RWPE1 (cell line): ENCODE data around the gene SLC12A7.
A peak's percentile ranks its signal among the peaks of the same experiment; 100 is the strongest.

ENCODE experiments used
- CTCF ChIA-PET: fragments of 350-600 bp; sonication (Branson Sonifier 250); formaldehyde crosslinking; extraction: SDS; loops from one replicate; lab custom pipeline; 2021; lab: Yijun Ruan, JAX
- POLR2A ChIA-PET: fragments of 400-600 bp; formaldehyde crosslinking; extraction: SDS; loops from one replicate; lab custom pipeline; 2020; ENCODE audit warnings: antibody characterized with exemption; ENCODE audit not compliant: low non-redundant PET; lab: Yijun Ruan, JAX
- DNase-seq: peaks from one replicate; pipeline ENCODE4 v3.0.0; 2012; ENCODE audit warnings: low spot score
- H3K27ac ChIP-seq: fragments of 450-650 bp; 2 replicates; pipeline ENCODE4 v1.5.1; 2017
- TF ChIP-seq, protein P1 (sequence below): fragments of 450-650 bp; conservative IDR thresholded peaks from 2 replicates; pipeline ENCODE4 v1.5.1; 2017; ENCODE audit warnings: low read depth, mild to moderate bottlenecking

Gene SLC12A7

DNA sequence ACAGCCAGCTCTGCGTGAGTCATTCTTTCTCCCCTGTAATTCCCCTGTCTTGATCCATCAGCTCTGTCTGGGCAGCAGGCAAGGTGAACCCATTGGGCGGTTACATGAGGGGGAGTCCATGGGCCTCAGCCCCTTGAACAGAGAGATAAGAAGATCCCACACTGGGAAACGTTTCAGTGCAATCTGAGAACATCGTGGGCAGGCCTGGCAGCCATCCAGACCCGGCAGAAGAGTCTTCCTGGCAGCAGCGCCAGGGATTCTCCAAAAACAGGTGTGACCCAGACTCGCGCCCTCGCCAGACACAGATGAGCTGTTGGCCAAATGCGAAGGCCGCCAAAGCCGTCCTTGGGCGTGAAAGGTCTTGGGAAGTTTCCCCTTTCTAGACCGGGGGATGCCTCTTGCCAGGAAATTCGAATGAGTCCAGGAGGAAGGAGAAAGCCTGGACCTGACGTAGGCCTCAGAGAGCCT lies 6.4 kb upstream of the SLC12A7 start:
- DNase-seq = peak; percentile 50
- ChIA-PET CTCF (interaction anchor here (1.5 kb wide), 1 partner anchor 55 kb away, joined by 3 read pairs; no protein-coding TSS in a partner anchor), POLR2A (no interaction called here)
- TF ChIP-seq, protein P1, sequence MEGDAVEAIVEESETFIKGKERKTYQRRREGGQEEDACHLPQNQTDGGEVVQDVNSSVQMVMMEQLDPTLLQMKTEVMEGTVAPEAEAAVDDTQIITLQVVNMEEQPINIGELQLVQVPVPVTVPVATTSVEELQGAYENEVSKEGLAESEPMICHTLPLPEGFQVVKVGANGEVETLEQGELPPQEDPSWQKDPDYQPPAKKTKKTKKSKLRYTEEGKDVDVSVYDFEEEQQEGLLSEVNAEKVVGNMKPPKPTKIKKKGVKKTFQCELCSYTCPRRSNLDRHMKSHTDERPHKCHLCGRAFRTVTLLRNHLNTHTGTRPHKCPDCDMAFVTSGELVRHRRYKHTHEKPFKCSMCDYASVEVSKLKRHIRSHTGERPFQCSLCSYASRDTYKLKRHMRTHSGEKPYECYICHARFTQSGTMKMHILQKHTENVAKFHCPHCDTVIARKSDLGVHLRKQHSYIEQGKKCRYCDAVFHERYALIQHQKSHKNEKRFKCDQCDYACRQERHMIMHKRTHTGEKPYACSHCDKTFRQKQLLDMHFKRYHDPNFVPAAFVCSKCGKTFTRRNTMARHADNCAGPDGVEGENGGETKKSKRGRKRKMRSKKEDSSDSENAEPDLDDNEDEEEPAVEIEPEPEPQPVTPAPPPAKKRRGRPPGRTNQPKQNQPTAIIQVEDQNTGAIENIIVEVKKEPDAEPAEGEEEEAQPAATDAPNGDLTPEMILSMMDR = no peak
- peak overlapping the region; percentile 93 for H3K27ac ChIP-seq

DNA sequence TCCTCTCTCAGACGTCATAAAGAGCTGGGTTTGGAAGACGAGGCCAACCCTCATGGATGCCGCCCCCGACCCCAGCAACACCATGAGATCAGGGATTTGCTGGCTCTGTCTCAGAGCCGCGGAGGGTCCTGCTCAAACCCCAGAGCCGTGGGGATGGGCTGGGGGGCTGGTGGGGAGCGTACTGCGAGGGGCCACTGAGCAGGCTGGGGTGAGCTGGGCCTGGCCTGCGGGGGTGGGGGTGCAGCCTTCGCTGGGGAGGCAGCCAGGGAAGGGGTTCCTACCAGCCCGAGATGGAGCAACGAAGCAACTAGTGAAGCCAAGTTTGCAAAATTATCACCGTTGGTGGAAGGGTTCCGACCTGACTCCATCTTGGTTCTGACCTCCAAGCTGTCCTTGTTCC lies 5.1 kb upstream of the SLC12A7 start:
- ChIA-PET CTCF (interaction anchor here (1.5 kb wide), 1 partner anchor 57 kb away, joined by 3 read pairs; no protein-coding TSS in a partner anchor), POLR2A (interaction anchor here (0.7 kb wide), 1 partner anchor 10 kb away, joined by 3 read pairs; no protein-coding TSS in a partner anchor)
- H3K27ac ChIP-seq = peak overlapping the region; percentile 93
- no peak for DNase-seq
- TF ChIP-seq, protein P1 = no peak

DNA sequence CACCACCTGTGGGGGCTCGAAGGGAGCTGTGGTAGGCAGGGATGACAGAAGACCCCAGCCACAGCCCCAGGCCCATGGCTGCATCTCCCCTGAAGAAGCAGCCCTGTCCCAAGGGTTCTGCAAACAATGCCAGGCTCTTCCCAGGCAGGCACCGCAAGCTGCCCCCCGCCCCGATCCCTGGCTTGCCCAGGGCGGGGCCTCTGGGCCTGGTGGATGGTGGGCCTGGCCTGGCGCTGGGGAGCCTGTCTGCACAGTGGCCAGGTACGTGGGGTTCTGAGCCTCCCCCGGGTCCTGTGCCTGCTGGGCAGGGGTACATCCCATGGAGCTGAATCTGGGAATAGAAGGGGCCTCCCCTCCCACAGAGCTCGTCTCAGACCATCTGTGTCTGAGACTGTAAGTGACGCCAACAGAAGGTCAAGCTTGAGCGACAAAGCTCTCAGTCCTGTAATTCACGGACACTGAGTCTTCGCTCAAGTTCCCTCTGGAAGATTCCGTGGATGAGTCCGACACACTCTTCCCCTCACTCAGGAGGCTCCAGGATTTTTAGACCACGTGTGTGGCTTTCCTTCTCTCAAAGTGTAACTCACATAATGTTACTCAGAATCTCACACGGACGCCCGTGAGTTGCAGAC lies 4.4 kb upstream of the SLC12A7 start:
- ChIA-PET POLR2A (interaction anchor here (0.7 kb wide), 1 partner anchor 9 kb away, joined by 3 read pairs; no protein-coding TSS in a partner anchor), CTCF (interaction anchor here (0.6 kb wide), 2 partner anchors 58 to 110 kb away, joined by 3 to 5 read pairs; no protein-coding TSS in a partner anchor)
- peak overlapping the region; percentile 93 for H3K27ac ChIP-seq
- TF ChIP-seq, protein P1 = no peak
- no peak for DNase-seq

DNA sequence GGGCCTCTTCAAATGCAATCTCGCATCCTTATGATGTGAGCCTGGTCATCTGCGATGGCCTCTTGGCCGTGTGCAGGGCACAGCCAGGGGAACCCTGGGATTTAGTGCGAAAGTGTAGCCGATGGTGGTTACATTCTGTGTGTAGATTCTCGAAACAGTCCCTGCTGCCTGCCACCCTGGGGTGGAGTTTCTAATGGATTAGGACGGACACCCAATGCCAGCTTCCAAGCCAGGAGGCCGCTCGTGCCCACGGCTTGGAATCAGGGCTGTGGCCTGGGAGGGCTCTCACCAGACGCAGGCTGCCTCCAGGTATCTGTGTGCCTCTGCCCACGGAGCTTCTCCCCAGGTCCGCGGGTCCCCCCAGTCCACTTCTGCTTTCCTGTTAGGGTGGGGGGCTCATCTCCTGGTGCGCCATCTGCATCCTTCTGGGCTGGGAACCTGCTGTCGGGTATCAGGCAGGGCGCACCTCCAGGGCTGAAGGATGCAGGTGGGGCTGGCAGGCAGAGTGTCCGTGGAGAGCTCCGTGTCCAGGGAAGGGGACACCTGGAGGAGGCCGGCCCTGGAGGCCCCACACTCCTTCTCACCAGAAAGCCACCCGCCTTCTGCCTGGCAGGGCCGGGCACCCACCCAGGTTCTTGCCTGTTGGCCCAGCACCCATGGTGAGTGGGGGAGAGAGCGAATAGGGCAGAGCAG lies 3.4 kb upstream of the SLC12A7 start:
- H3K27ac ChIP-seq = no peak overlapping the region
- TF ChIP-seq, protein P1 = no peak
- no peak for DNase-seq
- CTCF ChIA-PET = interaction anchor here (0.6 to 1.0 kb wide), 3 partner anchors 25 to 98 kb away, joined by 3 to 5 read pairs (median 4); no protein-coding TSS in a partner anchor
- POLR2A ChIA-PET = no interaction called here

DNA sequence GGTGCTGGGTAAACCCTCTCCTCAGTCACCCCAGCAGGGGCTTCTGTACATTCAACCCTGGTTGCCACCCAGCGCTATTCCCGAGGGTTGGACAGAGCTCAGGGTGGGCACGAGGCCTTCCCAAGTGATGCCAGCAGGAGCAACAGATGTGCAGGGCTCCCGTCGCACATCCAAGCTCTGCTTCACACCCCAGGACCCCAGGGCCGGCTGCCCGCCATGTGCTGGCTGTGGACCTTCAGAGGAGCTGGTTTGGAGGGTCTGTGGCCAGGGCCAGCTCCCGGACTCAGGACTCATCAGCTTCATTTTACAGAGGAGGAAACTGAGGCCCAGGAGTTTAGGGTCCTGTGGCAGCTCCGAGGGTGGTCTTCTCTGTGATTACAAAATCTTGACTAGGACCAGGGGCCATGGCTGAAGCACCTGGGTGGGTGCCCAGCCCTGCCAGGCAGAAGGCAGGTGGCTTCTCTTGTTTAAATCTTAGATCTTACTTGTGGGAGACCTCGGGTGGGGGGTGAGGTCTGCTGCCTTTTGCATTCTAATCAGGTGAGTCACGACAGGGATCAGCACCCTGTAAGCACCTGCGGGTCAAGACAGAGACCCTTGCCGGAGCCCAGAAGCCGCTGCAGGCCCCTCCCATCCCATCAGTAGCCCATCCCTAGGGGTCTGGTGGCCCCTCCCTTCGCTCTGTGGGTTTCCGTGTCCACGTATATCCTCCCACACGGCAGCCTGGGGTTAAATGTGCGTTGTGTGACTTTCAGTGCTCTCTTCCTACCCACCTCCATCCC lies 2.1 kb upstream of the SLC12A7 start:
- POLR2A ChIA-PET = no interaction called here
- H3K27ac ChIP-seq = peak overlapping the region; percentile 88

More for the DNA sequence above, 2.1 kb upstream of the SLC12A7 start:
- CTCF ChIA-PET = interaction anchor here (0.8 to 1.6 kb wide), 4 partner anchors 16 to 105 kb away, joined by 3 to 6 read pairs (median 4); no protein-coding TSS in a partner anchor
- TF ChIP-seq, protein P1 = no peak
- DNase-seq = no peak
